ENCODE measurements around the gene LDHD.

GRCh38 chr16:75072239-75072947 lies 44.2 kb downstream of the LDHD start:
- TF ChIP-seq CTCF (IDR thresholded peaks at IDR 0.05), result no peak
- no peak for TF ChIP-seq POLR2A (IDR thresholded peaks at IDR 0.05)
- TF ChIP-seq EP300 (IDR thresholded peaks at IDR 0.05), result no peak
- TF ChIP-seq POLR2AphosphoS5 (IDR thresholded peaks at IDR 0.05), result no peak

All from upper lobe of left lung (tissue), 4 donors.